BE2C (cell line): ENCODE measurements around the gene TMEM41B.

Source experiments
- DNase-seq: peaks from one replicate; pipeline ENCODE4 v3.0.0-alpha.2; 2020
- H3K27me3 ChIP-seq: fragments of 250-450 bp; sonication (Bioruptor Pico); 2 replicates; pipeline ENCODE4 v1.5.1; 2020; ENCODE audit warnings: mild to moderate bottlenecking
- H3K36me3 ChIP-seq: fragments of 250-450 bp; sonication (Bioruptor Pico); 2 replicates; pipeline ENCODE4 v1.5.1; 2020; ENCODE audit warnings: mild to moderate bottlenecking
- H3K4me1 ChIP-seq: fragments of 250-450 bp; sonication (Bioruptor Pico); 2 replicates; pipeline ENCODE4 v1.5.1; 2020
- H3K4me3 ChIP-seq: 2 replicates; pipeline ENCODE4 v1.5.1; 2011; ENCODE audit warnings: low read depth, low read length
- H3K9me3 ChIP-seq: fragments of 250-450 bp; sonication (Bioruptor Pico); 2 replicates; pipeline ENCODE4 v1.5.1; 2020
- CTCF ChIP-seq: IDR thresholded peaks from 2 replicates; pipeline ENCODE4 v1.5.1; 2012; ENCODE audit warnings: mild to moderate bottlenecking, low read depth, low read length

Gene TMEM41B

GRCh38 chr11:9302448-9302847, 11.9 kb downstream of the TMEM41B start:
- no peaks in the 10 kb centered on the region for H3K9me3 ChIP-seq
- no peaks in the 10 kb centered on the region for H3K27me3 ChIP-seq
- TF ChIP-seq CTCF: no peak
- no peaks in the 10 kb centered on the region for H3K36me3 ChIP-seq
- no peak overlapping the region for H3K4me3 ChIP-seq
- H3K4me1 ChIP-seq: no peaks in the 10 kb centered on the region
- no peak for DNase-seq

GRCh38 chr11:9301720-9302119, 12.7 kb downstream of the TMEM41B start:
- DNase-seq: no peak
- Histone ChIP-seq H3K36me3 (no peaks in the 10 kb centered on the region), H3K9me3 (no peaks in the 10 kb centered on the region), H3K27me3 (no peaks in the 10 kb centered on the region), H3K4me3 (no peak overlapping the region), H3K4me1 (no peaks in the 10 kb centered on the region)
- TF ChIP-seq CTCF: no peak

- TF ChIP-seq CTCF: no peak
- H3K4me3 ChIP-seq: no peak overlapping the region
Observed at GRCh38 chr11:9293646-9294045, 20.7 kb downstream of the TMEM41B start.

GRCh38 chr11:9285850-9286587, 28.4 kb downstream of the TMEM41B start:
- no peaks in the 10 kb centered on the region for H3K27me3 ChIP-seq
- no peak for DNase-seq
- TF ChIP-seq CTCF: no peak
- no peaks in the 10 kb centered on the region for H3K4me1 ChIP-seq
- H3K4me3 ChIP-seq: no peak overlapping the region
- no peaks in the 10 kb centered on the region for H3K9me3 ChIP-seq
- H3K36me3 ChIP-seq: no peaks in the 10 kb centered on the region

More at GRCh38 chr11:9293646-9294045, 20.7 kb downstream of the TMEM41B start:
- H3K9me3 ChIP-seq: no peaks in the 10 kb centered on the region
- no peaks in the 10 kb centered on the region for H3K36me3 ChIP-seq
- H3K4me1 ChIP-seq: no peaks in the 10 kb centered on the region
- DNase-seq: no peak
- H3K27me3 ChIP-seq: no peaks in the 10 kb centered on the region

- no peaks in the 10 kb centered on the region for H3K9me3 ChIP-seq
- H3K4me3 ChIP-seq: no peak overlapping the region
- no peaks in the 10 kb centered on the region for H3K4me1 ChIP-seq
- no peaks in the 10 kb centered on the region for H3K36me3 ChIP-seq
- H3K27me3 ChIP-seq: no peaks in the 10 kb centered on the region
- no peak for DNase-seq
- TF ChIP-seq CTCF: no peak
Observed at GRCh38 chr11:9280655-9281301, 33.6 kb downstream of the TMEM41B start.

- DNase-seq: no peak
- TF ChIP-seq CTCF: no peak
- Histone ChIP-seq H3K36me3 (no peaks in the 10 kb centered on the region), H3K27me3 (no peaks in the 10 kb centered on the region), H3K4me3 (no peak overlapping the region), H3K4me1 (no peaks in the 10 kb centered on the region), H3K9me3 (no peaks in the 10 kb centered on the region)
Observed at GRCh38 chr11:9277176-9277575, 37.2 kb downstream of the TMEM41B start.
